Choroid plexus epithelial cell (primary cell): Measurements from ENCODE around the gene RAMACL.

ENCODE experiments used
- DNase-seq: peaks from one replicate; pipeline ENCODE4 v3.0.0-alpha.2; 2010; ENCODE audit warnings: low read depth
- H3K4me3 ChIP-seq: 2 replicates; pipeline ENCODE4 v1.5.1; 2011; ENCODE audit warnings: low read depth, mild to moderate bottlenecking, control low read depth, low read length, moderate library complexity
- CTCF ChIP-seq: conservative IDR thresholded peaks from 2 replicates; pipeline ENCODE4 v1.5.1; 2011; ENCODE audit warnings: low read depth, mild to moderate bottlenecking, control low read depth, inconsistent platforms, low read length, moderate library complexity

Gene RAMACL

GRCh38 chr6:166559211-166559610 lies 27.3 kb downstream of the RAMACL start:
- DNase-seq: no peak
- H3K4me3 ChIP-seq: no peak overlapping the region
- TF ChIP-seq CTCF: no peak

- no peak overlapping the region for H3K4me3 ChIP-seq
- DNase-seq: no peak
- TF ChIP-seq CTCF: no peak
Measured at GRCh38 chr6:166558156-166559005, 28.1 kb downstream of the RAMACL start.

GRCh38 chr6:166556863-166557322 lies 29.6 kb downstream of the RAMACL start:
- no peak overlapping the region for H3K4me3 ChIP-seq
- no peak for TF ChIP-seq CTCF
- DNase-seq: peak; percentile 58

- no peak for DNase-seq
- no peak for TF ChIP-seq CTCF
- H3K4me3 ChIP-seq: no peak overlapping the region
Measured at GRCh38 chr6:166556336-166556735, 30.1 kb downstream of the RAMACL start.

- DNase-seq: no peak
- H3K4me3 ChIP-seq: no peak overlapping the region
- TF ChIP-seq CTCF: no peak
Measured at GRCh38 chr6:166555086-166555485, 31.4 kb downstream of the RAMACL start.

GRCh38 chr6:166554316-166554715 lies 32.2 kb downstream of the RAMACL start:
- TF ChIP-seq CTCF: no peak
- no peak for DNase-seq
- H3K4me3 ChIP-seq: no peak overlapping the region
